IMR-90 (cell line): ENCODE measurements around the gene IRAK3. TPM values are rescaled to one million over a fixed set of nuclear protein-coding genes. Genes with fewer than 3 reads are reported as not detected.

ENCODE experiments used
- ATAC-seq: fragments of 200-7000 bp; cut with Tn5 transposase; 2 replicates; pipeline ENCODE4 v1.9.1; 2020; ENCODE audit warnings: low read depth, mild to moderate bottlenecking, moderate library complexity
- BruUV-seq: library from RNA; stranded (reverse); fragments of 400-500 nt; replicated peaks from 2 replicates; lab custom pipeline; 2021; lab: Mats Ljungman, UMichigan
- CTCF ChIA-PET: fragments of 300-600 bp; formaldehyde crosslinking; extraction: SDS; loops from one replicate; lab custom pipeline; 2021; ENCODE audit warnings: antibody characterized with exemption; lab: Yijun Ruan, JAX
- POLR2A ChIA-PET: fragments of 300-600 bp; sonication (Branson Sonifier 250); formaldehyde crosslinking; loops from one replicate; lab custom pipeline; 2022; ENCODE audit warnings: antibody characterized with exemption; ENCODE audit not compliant: unreplicated experiment; lab: Charles Lee
- DNase-seq: peaks from one replicate; pipeline ENCODE4 v3.0.0; 2013
- H2AFZ ChIP-seq: replicated peaks from 2 replicates; pipeline ENCODE3; 2013; ENCODE audit warnings: low read length, mild to moderate bottlenecking; ENCODE audit not compliant: poor library complexity
- H2AK5ac ChIP-seq: 2 replicates; pipeline ENCODE4 v1.6.1; 2013; ENCODE audit warnings: low read depth, low read length, inconsistent platforms
- H2AK9ac ChIP-seq: replicated peaks from 2 replicates; pipeline ENCODE3; 2013; ENCODE audit warnings: mild to moderate bottlenecking, low read depth, low read length, moderate library complexity; ENCODE audit not compliant: poor library complexity
- H2BK120ac ChIP-seq: 2 replicates; pipeline ENCODE4 v1.6.1; 2013; ENCODE audit warnings: low read depth, low read length, inconsistent platforms
- H2BK15ac ChIP-seq: 3 replicates; pipeline ENCODE4 v1.6.1; 2013; ENCODE audit warnings: low read depth, low read length, inconsistent platforms
- H2BK20ac ChIP-seq: 2 replicates; pipeline ENCODE4 v1.6.1; 2013; ENCODE audit warnings: low read depth, mild to moderate bottlenecking, inconsistent platforms, low read length, moderate library complexity
- H2BK5ac ChIP-seq: 2 replicates; pipeline ENCODE4 v1.6.1; 2013; ENCODE audit warnings: mild to moderate bottlenecking, low read depth, low read length, inconsistent platforms; ENCODE audit not compliant: poor library complexity, severe bottlenecking
- H3K14ac ChIP-seq: replicated peaks from 2 replicates; pipeline ENCODE4 v1.6.1; 2013; ENCODE audit warnings: low read depth, low read length, inconsistent platforms
- H3K18ac ChIP-seq: 2 replicates; pipeline ENCODE4 v1.6.1; 2013; ENCODE audit warnings: low read depth, low read length, control low read depth
- H3K23ac ChIP-seq: 2 replicates; pipeline ENCODE4 v1.6.1; 2013; ENCODE audit warnings: low read depth, low read length, inconsistent platforms
- H3K27ac ChIP-seq: 2 replicates; pipeline ENCODE4 v1.5.1; 2013; ENCODE audit warnings: mild to moderate bottlenecking, control low read depth, low read length; ENCODE audit not compliant: insufficient read depth
- H3K27me3 ChIP-seq: 2 replicates; pipeline ENCODE4 v1.6.1; 2013; ENCODE audit warnings: low read length; ENCODE audit not compliant: control insufficient read depth, insufficient read depth
- H3K36me3 ChIP-seq: 2 replicates; pipeline ENCODE4 v1.6.1; 2013; ENCODE audit warnings: low read length, mixed read lengths; ENCODE audit not compliant: control insufficient read depth, insufficient read depth
- H3K4ac ChIP-seq: 2 replicates; pipeline ENCODE4 v1.6.1; 2013; ENCODE audit warnings: low read depth, low read length, inconsistent platforms
- H3K4me1 ChIP-seq: 2 replicates; pipeline ENCODE4 v1.6.1; 2013; ENCODE audit warnings: low read length, mixed read lengths; ENCODE audit not compliant: control insufficient read depth, insufficient read depth
- H3K4me2 ChIP-seq: 2 replicates; pipeline ENCODE4 v1.6.1; 2013; ENCODE audit warnings: low read depth, mild to moderate bottlenecking, control low read depth, low read length, moderate library complexity
- H3K4me3 ChIP-seq: 2 replicates; pipeline ENCODE4 v1.5.1; 2013; ENCODE audit warnings: low read depth, mild to moderate bottlenecking, control low read depth, low read length, moderate library complexity; ENCODE audit not compliant: insufficient read depth
- H3K56ac ChIP-seq: 2 replicates; pipeline ENCODE4 v1.6.1; 2013; ENCODE audit warnings: low read length, inconsistent platforms; ENCODE audit not compliant: insufficient read depth; ENCODE audit errors: extremely low read depth
- H3K79me1 ChIP-seq, 2 experiments: 2 replicates each; pipeline ENCODE4 v1.6.1; 2013; ENCODE audit warnings: low read length in 2 of 2, inconsistent platforms in 1 of 2, low read depth in 1 of 2
- H3K9ac ChIP-seq: 2 replicates; pipeline ENCODE4 v1.6.1; 2013; ENCODE audit warnings: low read depth, low read length, control low read depth
- H3K9me1 ChIP-seq: 2 replicates; pipeline ENCODE4 v1.6.1; 2013; ENCODE audit warnings: low read length, inconsistent platforms; ENCODE audit not compliant: insufficient read depth
- H3K9me3 ChIP-seq: 2 replicates; pipeline ENCODE4 v1.6.1; 2013; ENCODE audit warnings: low read length; ENCODE audit not compliant: control insufficient read depth, insufficient read depth
- H4K20me1 ChIP-seq: 2 replicates; pipeline ENCODE4 v1.6.1; 2013; ENCODE audit warnings: low read length, inconsistent platforms; ENCODE audit not compliant: insufficient read depth
- H4K5ac ChIP-seq: 2 replicates; pipeline ENCODE4 v1.6.1; 2013; ENCODE audit warnings: mild to moderate bottlenecking, low read depth, low read length, control low read depth
- H4K8ac ChIP-seq, 2 experiments: 2 replicates each; pipeline ENCODE4 v1.6.1; 2013; ENCODE audit warnings: low read depth in 2 of 2, low read length in 2 of 2, control low read depth in 1 of 2, inconsistent platforms in 1 of 2
- H4K91ac ChIP-seq: 2 replicates; pipeline ENCODE4 v1.6.1; 2013; ENCODE audit warnings: low read depth, low read length, inconsistent platforms; ENCODE audit not compliant: insufficient read depth
- BHLHE40 ChIP-seq: fragments of 150-350 bp; IDR thresholded peaks from 2 replicates; pipeline ENCODE4 v1.6.1; 2016; ENCODE audit warnings: mild to moderate bottlenecking, low read depth, low read length
- CEBPB ChIP-seq: IDR thresholded peaks from 2 replicates; pipeline ENCODE4 v1.6.1; 2012; ENCODE audit warnings: low read depth, low read length, improper control_type of control experiment
- CHD1 ChIP-seq: IDR thresholded peaks from 2 replicates; pipeline ENCODE4 v1.6.1; 2012; ENCODE audit warnings: low read depth, low read length, improper control_type of control experiment
- CTCF ChIP-seq: conservative IDR thresholded peaks from 2 replicates; pipeline ENCODE4 v1.5.1; 2012; ENCODE audit warnings: mild to moderate bottlenecking, low read depth, low read length, improper control_type of control experiment
- ELK1 ChIP-seq: fragments of 150-350 bp; IDR thresholded peaks from 2 replicates; pipeline ENCODE4 v1.6.1; 2016; ENCODE audit warnings: low read depth, mild to moderate bottlenecking, low read length, moderate library complexity, borderline replicate concordance
- FOS ChIP-seq: fragments of 150-350 bp; IDR thresholded peaks from 2 replicates; pipeline ENCODE4 v1.6.1; 2016; ENCODE audit warnings: low read depth, low read length
- MAFK ChIP-seq: IDR thresholded peaks from 2 replicates; pipeline ENCODE4 v1.6.1; 2012; ENCODE audit warnings: low read depth, low read length, improper control_type of control experiment
- MAZ ChIP-seq: IDR thresholded peaks from 2 replicates; pipeline ENCODE4 v1.6.1; 2012; ENCODE audit warnings: low read depth, mild to moderate bottlenecking, low read length, improper control_type of control experiment, moderate library complexity, borderline replicate concordance
- MXI1 ChIP-seq: IDR thresholded peaks from 2 replicates; pipeline ENCODE4 v1.6.1; 2012; ENCODE audit warnings: low read depth, mild to moderate bottlenecking, low read length, moderate library complexity, borderline replicate concordance
- NFE2L2 ChIP-seq: fragments of 150-350 bp; IDR thresholded peaks from 2 replicates; pipeline ENCODE4 v1.6.1; 2016; ENCODE audit warnings: low read depth, mild to moderate bottlenecking, low read length
- POLR2A ChIP-seq: IDR thresholded peaks from 2 replicates; pipeline ENCODE4 v1.6.1; 2012; ENCODE audit warnings: mild to moderate bottlenecking, low read depth, low read length
- RAD21 ChIP-seq: IDR thresholded peaks from 2 replicates; pipeline ENCODE4 v1.6.1; 2012; ENCODE audit warnings: low read length, improper control_type of control experiment
- RCOR1 ChIP-seq: IDR thresholded peaks from 2 replicates; pipeline ENCODE4 v1.6.1; 2012; ENCODE audit warnings: mild to moderate bottlenecking, low read length, improper control_type of control experiment; ENCODE audit not compliant: insufficient replicate concordance
- RFX5 ChIP-seq: IDR thresholded peaks from 2 replicates; pipeline ENCODE4 v1.8.0; 2012; ENCODE audit warnings: low read depth, mild to moderate bottlenecking, low read length, moderate library complexity
- SMC3 ChIP-seq: fragments of 150-350 bp; IDR thresholded peaks from 2 replicates; pipeline ENCODE4 v1.6.1; 2016; ENCODE audit warnings: low read depth, mild to moderate bottlenecking, antibody characterized with exemption, low read length, moderate library complexity
- USF2 ChIP-seq: fragments of 150-350 bp; IDR thresholded peaks from 2 replicates; pipeline ENCODE4 v1.6.1; 2017; ENCODE audit warnings: mild to moderate bottlenecking, antibody characterized with exemption, low read length, low read depth
- WGBS, 2 experiments: methylation state at CpG; one replicate each; pipeline versions ENCODE4 v1.1.5 to v1.1.7; 2013; ENCODE audit warnings: missing lambda C conversion rate in 2 of 2; ENCODE audit not compliant: insufficient read length in 1 of 2; ENCODE audit errors: extremely low coverage in 2 of 2; 5-methylcytosine and 5-hydroxymethylcytosine counted together
- dilution Hi-C: fragments of 300-500 bp; cut with HindIII; formaldehyde crosslinking; loops from one replicate; pipeline ENCODE4 v1.14.3; 2018; ENCODE audit warnings: low sequenced_read_pairs; ENCODE audit not compliant: unreplicated experiment
- in situ Hi-C: fragments of 300-500 bp; cut with MboI; formaldehyde crosslinking; loops from 3 replicates; pipeline ENCODE4 v1.14.3; 2019; ENCODE audit warnings: low sequenced_read_pairs, inconsistent platforms, mixed read lengths
- intact Hi-C: fragments of 100-400 bp; cut with micrococcal nuclease; formaldehyde crosslinking; loops from 2 replicates; pipeline ENCODE4 v1.10.0; 2022
- polyA plus RNA-seq, 3 experiments: library from polyadenylated mRNA; depleted of rRNA; stranded (reverse); fragments of >200 nt; gene quantifications; 2 replicates each; pipeline ENCODE4 v1.2.3, GENCODE V29; 2012; ENCODE audit warnings: low replicate concordance in 1 of 3
- total RNA-seq: library from RNA; depleted of rRNA; stranded (reverse); fragments of >200 nt; gene quantifications from 2 replicates; pipeline ENCODE4 v1.2.3, GENCODE V29; 2012

Gene IRAK3
- total and polyA plus RNA-seq, 2 of the 4 experiments (the other 2 are of a cell fraction): 0.53 to 0.72 TPM

- no peak overlapping the region for H4K91ac ChIP-seq
Observed at GRCh38 chr12:66237505-66238175, 48.6 kb downstream of the IRAK3 start.

More at GRCh38 chr12:66237505-66238175, 48.6 kb downstream of the IRAK3 start:
- H3K4me1 ChIP-seq: peaks cover 3% of the 10 kb centered on the region; the same call in 1 of the 2 replicates
- H3K4me2 ChIP-seq: no peak overlapping the region
- no peak overlapping the region for H2BK15ac ChIP-seq
- dilution Hi-C loops: no loop called here
- no peak overlapping the region for H3K23ac ChIP-seq
- no peak overlapping the region for H3K18ac ChIP-seq
- H3K79me1 ChIP-seq: no peaks in the 10 kb centered on the region
- WGBS, 2 experiments: no CpG with 5 or more reads among the region's 2 CpGs
- no peak overlapping the region for H3K14ac ChIP-seq
- TF ChIP-seq CHD1: no peak
- no peak for TF ChIP-seq MAZ
- no peak for TF ChIP-seq NFE2L2
- TF ChIP-seq CTCF: no peak
- no peak for TF ChIP-seq ELK1
- TF ChIP-seq FOS: no peak
- no peak for TF ChIP-seq SMC3
- TF ChIP-seq RAD21: no peak
- no peak for TF ChIP-seq MXI1
- TF ChIP-seq USF2: no peak
- TF ChIP-seq RCOR1: no peak
- no peak for TF ChIP-seq BHLHE40
- no peak for TF ChIP-seq POLR2A
- no peak for TF ChIP-seq RFX5
- TF ChIP-seq MAFK: no peak
- no peak for TF ChIP-seq CEBPB
- H2BK20ac ChIP-seq: no peak overlapping the region
- no peak overlapping the region for H2AK5ac ChIP-seq
- H3K27ac ChIP-seq: no peak overlapping the region
- ChIA-PET POLR2A (no interaction called here), CTCF (interaction anchor here (1.2 kb wide), 1 partner anchor 12 kb away, joined by 10 read pairs; no protein-coding TSS in a partner anchor)
- H4K5ac ChIP-seq: no peak overlapping the region
- no peak overlapping the region for H4K8ac ChIP-seq
- peaks cover 3% of the 10 kb centered on the region for H3K27me3 ChIP-seq
- no peaks in the 10 kb centered on the region; the same call in 1 of the 2 replicates for H3K9me1 ChIP-seq
- no peak overlapping the region for H3K4ac ChIP-seq
- no peak overlapping the region for H3K9ac ChIP-seq
- H3K36me3 ChIP-seq: no peaks in the 10 kb centered on the region
- no peak overlapping the region for H2BK5ac ChIP-seq
- no peaks in the 10 kb centered on the region for H4K20me1 ChIP-seq
- no peak overlapping the region for H3K4me3 ChIP-seq
- H2AFZ ChIP-seq: no peak overlapping the region
- in situ Hi-C loops: no loop called here
- no TSS peak for BruUV-seq
- no peak overlapping the region for H2AK9ac ChIP-seq
- ATAC-seq (no peak), DNase-seq (no peak)
- H3K56ac ChIP-seq: no peak overlapping the region; the same call in 1 of the 2 replicates
- intact Hi-C loops: no loop called here
- H2BK120ac ChIP-seq: no peak overlapping the region
- H3K9me3 ChIP-seq: no peaks in the 10 kb centered on the region
